ENCODE data around the gene CDH11.

The CDH11 gene

DNA sequence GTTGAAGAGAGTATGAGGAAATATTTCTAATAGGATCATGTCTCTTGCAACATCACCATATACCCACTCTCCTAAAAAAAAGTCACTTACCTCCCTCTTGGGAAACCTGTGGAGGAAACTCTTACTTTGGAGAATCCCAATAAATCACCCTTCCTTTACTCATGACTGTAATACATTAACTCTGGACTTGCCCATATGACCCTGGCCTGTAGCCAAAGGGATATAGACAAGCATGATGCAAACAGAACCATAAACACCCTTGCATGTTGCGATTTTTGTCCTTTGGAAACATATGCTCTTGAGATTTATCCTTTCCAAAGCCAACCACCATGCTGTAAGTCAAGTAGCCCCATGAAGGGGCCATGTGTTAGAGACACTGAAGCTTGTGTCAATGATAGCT is 19.5 kb downstream of the CDH11 start:
- H3K27me3 ChIP-seq (replicated peaks; ENCODE audit: control insufficient read depth, insufficient read depth, low read length): no peaks in the 10 kb centered on the region
- no peak for TF ChIP-seq CTCF (IDR thresholded peaks at IDR 0.05; ENCODE audit: insufficient read depth, low read length, poor library complexity, severe bottlenecking)
- H3K4me3 ChIP-seq (replicated peaks; ENCODE audit: low read depth, low read length): no peak overlapping the region
- no peaks in the 10 kb centered on the region for H3K36me3 ChIP-seq (ENCODE audit: control insufficient read depth, insufficient read depth, low read length)
- DNase-seq (ENCODE audit: extremely low read depth, insufficient read length): no peak

- Histone ChIP-seq H3K4me3 (replicated peaks; ENCODE audit: low read depth, low read length) (no peak overlapping the region), H3K27me3 (replicated peaks; ENCODE audit: control insufficient read depth, insufficient read depth, low read length) (no peaks in the 10 kb centered on the region), H3K36me3 (ENCODE audit: control insufficient read depth, insufficient read depth, low read length) (no peaks in the 10 kb centered on the region)
- no peak for TF ChIP-seq CTCF (IDR thresholded peaks at IDR 0.05; ENCODE audit: insufficient read depth, low read length, poor library complexity, severe bottlenecking)
- no peak for DNase-seq (ENCODE audit: extremely low read depth, insufficient read length)
Observed at GRCh38 chr16:65101009-65101408, 20.9 kb downstream of the CDH11 start.

DNA sequence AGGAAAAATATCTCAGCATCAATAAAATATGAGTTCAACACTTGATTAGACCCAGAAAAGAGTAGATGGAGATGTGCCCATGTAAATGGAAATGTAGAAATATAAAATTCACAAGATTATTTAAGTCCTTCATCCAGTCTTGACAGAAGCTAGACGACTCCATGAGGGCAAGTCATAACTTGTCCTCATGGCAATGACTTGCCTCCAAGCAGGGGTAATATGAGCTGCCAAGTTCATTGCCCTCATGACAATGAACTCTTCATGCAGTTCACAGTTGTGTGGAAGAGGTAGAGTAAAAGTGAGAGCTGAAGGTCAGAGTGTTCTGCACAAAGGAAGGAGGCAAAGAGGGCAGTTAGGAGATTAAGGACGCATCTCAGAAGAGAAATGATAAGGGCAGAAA is 22.3 kb downstream of the CDH11 start:
- Histone ChIP-seq H3K27me3 (replicated peaks; ENCODE audit: control insufficient read depth, insufficient read depth, low read length) (no peaks in the 10 kb centered on the region), H3K4me3 (replicated peaks; ENCODE audit: low read depth, low read length) (no peak overlapping the region), H3K36me3 (ENCODE audit: control insufficient read depth, insufficient read depth, low read length) (no peaks in the 10 kb centered on the region)
- DNase-seq (ENCODE audit: extremely low read depth, insufficient read length): no peak
- TF ChIP-seq CTCF (IDR thresholded peaks at IDR 0.05; ENCODE audit: insufficient read depth, low read length, poor library complexity, severe bottlenecking): no peak

- H3K27me3 ChIP-seq (replicated peaks; ENCODE audit: control insufficient read depth, insufficient read depth, low read length): no peaks in the 10 kb centered on the region
- no peaks in the 10 kb centered on the region for H3K36me3 ChIP-seq (ENCODE audit: control insufficient read depth, insufficient read depth, low read length)
- no peak for DNase-seq (ENCODE audit: extremely low read depth, insufficient read length)
- no peak overlapping the region for H3K4me3 ChIP-seq (replicated peaks; ENCODE audit: low read depth, low read length)
- no peak for TF ChIP-seq CTCF (IDR thresholded peaks at IDR 0.05; ENCODE audit: insufficient read depth, low read length, poor library complexity, severe bottlenecking)
Observed at GRCh38 chr16:65098916-65099315, 22.9 kb downstream of the CDH11 start.

DNA sequence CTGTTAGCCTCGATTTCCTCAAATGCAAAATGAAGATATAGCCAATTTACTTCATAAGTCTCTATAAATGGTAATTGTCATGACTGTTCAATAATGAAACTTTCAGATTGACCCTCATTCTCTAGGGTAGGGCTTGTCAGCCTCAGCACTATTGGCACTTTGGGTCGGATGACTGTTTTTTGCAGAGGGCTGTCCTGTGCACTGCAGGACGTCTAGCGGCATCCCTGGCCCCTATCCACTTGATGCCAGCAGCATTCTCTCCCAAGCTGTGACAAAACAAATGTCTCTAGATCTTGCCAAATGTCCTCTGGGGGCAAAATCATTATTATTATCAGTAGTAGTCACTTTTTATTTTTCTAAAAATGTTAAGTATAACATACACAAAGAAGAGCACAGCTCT is 24.6 kb downstream of the CDH11 start:
- no peaks in the 10 kb centered on the region for H3K27me3 ChIP-seq (replicated peaks; ENCODE audit: control insufficient read depth, insufficient read depth, low read length)
- DNase-seq (ENCODE audit: extremely low read depth, insufficient read length): no peak
- no peak overlapping the region for H3K4me3 ChIP-seq (replicated peaks; ENCODE audit: low read depth, low read length)
- H3K36me3 ChIP-seq (ENCODE audit: control insufficient read depth, insufficient read depth, low read length): no peaks in the 10 kb centered on the region
- no peak for TF ChIP-seq CTCF (IDR thresholded peaks at IDR 0.05; ENCODE audit: insufficient read depth, low read length, poor library complexity, severe bottlenecking)

DNA sequence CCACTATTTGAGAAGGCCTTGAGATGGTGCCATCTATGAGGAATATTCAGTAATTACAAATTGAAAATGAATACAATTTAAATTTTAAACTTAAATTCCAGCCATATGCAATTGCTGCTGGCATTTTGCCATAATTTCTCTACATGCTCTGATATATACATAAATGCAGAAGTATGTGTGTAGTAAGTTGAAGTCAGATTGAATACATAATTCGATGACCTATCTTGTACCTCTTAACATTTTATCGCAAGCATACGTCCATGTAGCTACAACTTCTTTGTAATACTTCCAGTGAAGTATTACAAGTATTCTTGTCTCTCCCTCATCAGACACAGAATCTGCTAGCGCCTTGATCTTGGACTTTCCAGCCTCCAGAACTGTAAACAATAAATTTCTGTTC is 26.0 kb downstream of the CDH11 start:
- DNase-seq (ENCODE audit: extremely low read depth, insufficient read length): no peak
- Histone ChIP-seq H3K4me3 (replicated peaks; ENCODE audit: low read depth, low read length) (no peak overlapping the region), H3K27me3 (replicated peaks; ENCODE audit: control insufficient read depth, insufficient read depth, low read length) (no peaks in the 10 kb centered on the region), H3K36me3 (ENCODE audit: control insufficient read depth, insufficient read depth, low read length) (no peaks in the 10 kb centered on the region)
- no peak for TF ChIP-seq CTCF (IDR thresholded peaks at IDR 0.05; ENCODE audit: insufficient read depth, low read length, poor library complexity, severe bottlenecking)

All from GM06990 (cell line).